ENCODE measurements around the gene KLC4.
A peak's percentile ranks its signal among the peaks of the same experiment; 100 is the strongest.

KLC4 gene

DNA sequence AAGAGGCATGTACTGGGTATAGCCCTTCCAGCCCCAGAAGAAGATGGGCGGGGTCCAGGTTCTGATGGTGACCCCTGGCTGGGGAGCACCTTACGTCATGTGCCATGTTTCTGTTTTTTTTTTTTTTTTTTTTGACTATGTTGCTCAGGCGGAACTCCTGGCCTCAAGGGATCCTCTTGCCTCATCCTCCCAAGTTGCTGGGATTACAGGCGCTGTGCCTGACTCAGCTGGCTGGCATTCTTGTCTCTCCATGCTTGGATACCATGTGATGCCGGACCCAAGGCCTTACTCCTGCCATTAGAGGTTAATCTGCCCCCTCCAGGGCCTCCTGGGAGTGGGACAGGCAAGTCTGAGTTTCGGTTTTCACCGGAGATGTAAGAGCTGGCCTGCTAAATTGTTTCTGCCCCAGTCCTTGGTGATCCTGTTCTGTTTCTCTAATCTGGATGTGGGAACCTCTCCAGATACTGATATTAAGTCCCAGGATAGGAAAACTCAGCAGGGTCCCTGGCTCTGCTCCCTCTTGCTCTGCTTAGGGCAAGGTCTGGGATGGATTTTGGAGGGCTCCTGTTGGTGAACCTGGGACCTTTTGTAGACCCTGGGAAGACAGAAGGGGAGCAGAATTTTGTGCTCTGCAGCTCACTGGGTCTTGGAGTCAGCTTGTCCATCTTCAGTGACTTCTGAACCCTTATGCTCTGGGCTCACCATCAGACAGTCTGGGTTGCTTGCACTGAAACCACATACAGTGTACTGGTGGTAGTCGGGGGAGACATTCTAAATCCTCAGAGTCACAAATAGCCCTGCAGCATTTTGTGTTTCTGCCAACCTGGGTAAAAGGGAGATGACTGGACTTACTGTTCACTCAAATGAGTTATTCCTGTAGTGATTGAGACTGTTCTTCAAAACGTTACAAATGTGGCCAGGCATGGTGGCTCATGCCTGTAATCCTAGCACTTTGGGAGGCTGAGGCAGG is 61.8 kb downstream of the KLC4 start:
- peak; percentile 70 for DNase-seq (ENCODE audit: low read depth, low spot score)
- H3K27ac ChIP-seq, result peak overlapping the region; percentile 91

DNA sequence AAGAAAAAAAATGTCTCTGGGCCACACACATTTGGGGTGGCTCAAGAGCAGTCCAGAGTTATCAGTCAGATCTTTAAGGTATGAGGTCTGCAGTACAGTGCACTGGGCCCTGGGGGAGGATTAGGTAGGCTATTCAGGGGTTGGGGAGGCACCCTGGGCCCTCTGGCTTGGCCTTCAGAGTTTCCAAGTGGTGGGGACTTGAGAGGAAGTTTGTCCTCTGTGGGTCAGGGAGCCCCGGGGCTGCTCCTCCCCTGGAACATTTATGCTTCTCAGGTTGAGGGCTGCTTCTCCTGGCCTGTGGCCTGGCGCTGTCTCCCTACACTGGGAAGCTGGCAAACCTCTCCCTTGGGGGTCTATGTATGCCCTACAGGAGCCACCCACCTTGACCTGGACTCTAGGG is 62.7 kb downstream of the KLC4 start:
- H3K27ac ChIP-seq, result peak overlapping the region; percentile 91
- no peak for DNase-seq (ENCODE audit: low read depth, low spot score)

DNA sequence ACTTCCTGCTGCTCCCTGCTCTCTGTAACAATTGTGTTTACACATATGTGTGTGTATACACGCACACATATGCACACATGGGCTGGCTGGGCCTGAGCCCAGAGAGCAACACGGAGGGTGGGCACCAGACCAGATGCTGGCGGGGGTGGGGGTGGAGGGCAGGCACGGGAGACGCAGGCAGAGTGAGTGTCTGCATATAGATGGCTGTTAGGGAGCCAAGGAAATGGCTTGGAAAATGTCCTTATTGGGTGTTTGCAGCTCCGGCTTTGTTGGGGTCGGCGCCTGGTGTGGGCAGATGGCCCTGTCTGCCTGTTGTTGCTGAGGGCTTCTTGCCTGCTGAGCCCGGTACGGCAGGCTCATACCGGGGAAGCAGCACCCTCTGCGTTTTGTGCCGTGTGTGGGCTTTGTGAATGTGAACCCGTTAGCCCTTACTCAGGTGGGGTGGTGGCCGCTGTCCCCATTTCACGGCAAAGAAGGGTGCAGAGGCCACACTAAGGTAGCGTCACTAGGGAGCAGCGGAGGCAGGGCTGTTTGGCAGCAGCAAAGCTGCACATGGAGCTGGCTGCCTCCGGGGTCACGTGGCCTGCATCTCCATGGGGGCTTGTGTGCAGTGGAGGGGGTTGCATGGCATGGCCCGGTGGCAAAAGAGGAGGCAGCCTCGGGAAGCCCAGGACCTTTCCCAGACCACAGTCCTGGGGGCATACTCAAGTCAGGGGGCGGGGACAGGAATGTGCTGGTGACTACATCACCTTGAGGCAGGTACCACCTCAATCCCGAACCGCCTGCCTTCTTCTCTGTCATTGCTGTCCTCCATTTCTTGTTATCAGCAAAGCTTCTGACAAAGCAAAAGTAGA is 64.3 kb downstream of the KLC4 start:
- no peak overlapping the region for H3K27ac ChIP-seq
- no peak for DNase-seq (ENCODE audit: low read depth, low spot score)

DNA sequence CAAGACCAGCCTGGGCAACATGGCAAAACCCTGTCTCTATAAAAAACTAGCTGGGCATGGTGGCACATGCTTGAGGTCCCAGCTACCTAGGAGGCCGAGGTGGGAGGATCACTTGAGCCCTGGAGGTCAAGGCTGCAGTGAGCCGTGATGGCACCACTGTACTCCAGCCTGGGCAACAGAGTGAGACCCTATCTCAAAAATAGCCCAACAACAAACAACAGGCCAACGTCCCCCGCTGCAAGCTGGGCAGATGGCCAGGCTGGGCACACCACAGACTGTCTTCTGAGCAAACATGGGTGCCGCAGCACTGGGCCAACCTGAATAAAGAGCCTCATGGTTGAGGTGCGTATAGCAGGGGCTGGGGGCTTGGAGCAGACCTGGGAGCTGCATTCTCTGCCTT is 65.0 kb downstream of the KLC4 start:
- H3K27ac ChIP-seq, result no peak overlapping the region
- no peak for DNase-seq (ENCODE audit: low read depth, low spot score)
